Activated CD4-positive, CD25-positive, alpha-beta regulatory T cell treated with anti-CD3 and anti-CD28 coated beads, Interleukin-2, amount 50 U/mL, for 72 hours (primary cell): Measurements from ENCODE around the gene CD177.
"Not testable (repeated sequence)": the region's sequence is repeated elsewhere in the genome, so short reads cannot be mapped to it uniquely, and the experiment has no call there.

ENCODE experiments used
- DNase-seq: peaks from one replicate; pipeline ENCODE4 v3.0.0; 2021

The CD177 gene, protein sequence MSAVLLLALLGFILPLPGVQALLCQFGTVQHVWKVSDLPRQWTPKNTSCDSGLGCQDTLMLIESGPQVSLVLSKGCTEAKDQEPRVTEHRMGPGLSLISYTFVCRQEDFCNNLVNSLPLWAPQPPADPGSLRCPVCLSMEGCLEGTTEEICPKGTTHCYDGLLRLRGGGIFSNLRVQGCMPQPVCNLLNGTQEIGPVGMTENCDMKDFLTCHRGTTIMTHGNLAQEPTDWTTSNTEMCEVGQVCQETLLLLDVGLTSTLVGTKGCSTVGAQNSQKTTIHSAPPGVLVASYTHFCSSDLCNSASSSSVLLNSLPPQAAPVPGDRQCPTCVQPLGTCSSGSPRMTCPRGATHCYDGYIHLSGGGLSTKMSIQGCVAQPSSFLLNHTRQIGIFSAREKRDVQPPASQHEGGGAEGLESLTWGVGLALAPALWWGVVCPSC

DNA sequence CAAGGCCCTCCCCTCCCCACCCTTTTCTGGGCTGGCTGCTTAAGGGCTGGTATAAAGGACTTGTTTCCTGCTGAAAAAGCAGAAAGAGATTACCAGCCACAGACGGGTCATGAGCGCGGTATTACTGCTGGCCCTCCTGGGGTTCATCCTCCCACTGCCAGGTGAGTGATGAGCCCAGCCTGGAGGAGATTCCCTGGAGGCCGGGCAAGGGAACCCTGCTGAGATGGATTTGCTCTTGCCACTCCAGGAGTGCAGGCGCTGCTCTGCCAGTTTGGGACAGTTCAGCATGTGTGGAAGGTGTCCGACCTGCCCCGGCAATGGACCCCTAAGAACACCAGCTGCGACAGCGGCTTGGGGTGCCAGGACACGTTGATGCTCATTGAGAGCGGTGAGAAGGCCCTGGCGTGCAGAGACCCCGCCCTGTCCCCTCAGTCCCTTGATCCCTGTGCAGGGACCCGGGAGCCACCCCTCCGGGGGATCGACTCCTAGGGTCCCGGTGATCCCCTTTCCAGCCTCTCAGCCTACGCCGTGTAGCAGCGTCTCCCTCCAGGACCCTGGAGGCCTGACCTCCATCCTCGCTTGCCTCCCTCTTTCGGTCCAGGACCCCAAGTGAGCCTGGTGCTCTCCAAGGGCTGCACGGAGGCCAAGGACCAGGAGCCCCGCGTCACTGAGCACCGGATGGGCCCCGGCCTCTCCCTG is at the start of gene CD177:
Gene CD177, plus strand, starts transcription at position 81 of the 699 bp plus-strand sequence. Its CDS starts 29 bp downstream, at position 110.
- no peak for DNase-seq

DNA sequence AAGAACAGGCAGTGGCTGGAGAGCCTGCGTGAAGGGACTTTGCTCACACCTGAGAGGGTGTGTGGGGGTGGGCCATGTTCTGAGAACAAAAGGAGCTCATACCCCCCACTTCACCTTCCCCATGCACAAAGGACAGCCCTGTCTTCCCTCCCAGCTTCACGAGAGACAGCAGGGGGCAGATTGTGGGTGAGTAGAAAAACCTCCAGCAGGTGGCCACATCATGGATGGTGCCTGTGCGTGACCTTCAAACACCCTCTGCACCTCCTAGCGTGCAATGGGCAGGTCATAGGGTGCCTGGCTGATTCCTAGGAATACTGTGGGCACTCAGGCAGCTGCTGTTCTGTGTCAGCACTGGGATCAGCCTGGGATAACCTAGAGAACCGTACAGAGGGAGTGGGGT is 47.8 kb upstream of the CD177 start:
- no peak for DNase-seq

DNA sequence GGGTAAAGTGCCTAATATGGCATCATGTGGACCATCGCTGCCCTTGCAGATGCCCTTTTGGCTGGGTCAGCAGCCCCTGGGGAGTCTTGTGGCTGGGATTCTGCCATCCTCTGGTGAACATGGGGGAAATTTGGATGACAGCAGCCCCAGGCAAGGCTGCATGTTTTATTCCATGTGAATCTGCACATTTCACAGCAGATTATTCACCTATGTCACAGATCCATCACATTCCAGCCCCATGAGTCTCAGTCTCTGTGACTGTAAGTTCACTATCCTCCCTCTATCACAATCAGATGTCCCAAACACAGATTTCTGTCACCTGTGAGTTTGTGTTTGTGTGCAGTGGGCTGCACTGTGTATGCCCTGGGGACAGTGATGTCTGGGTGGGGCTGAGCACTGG is 47.4 kb upstream of the CD177 start:
- no peak for DNase-seq

DNA sequence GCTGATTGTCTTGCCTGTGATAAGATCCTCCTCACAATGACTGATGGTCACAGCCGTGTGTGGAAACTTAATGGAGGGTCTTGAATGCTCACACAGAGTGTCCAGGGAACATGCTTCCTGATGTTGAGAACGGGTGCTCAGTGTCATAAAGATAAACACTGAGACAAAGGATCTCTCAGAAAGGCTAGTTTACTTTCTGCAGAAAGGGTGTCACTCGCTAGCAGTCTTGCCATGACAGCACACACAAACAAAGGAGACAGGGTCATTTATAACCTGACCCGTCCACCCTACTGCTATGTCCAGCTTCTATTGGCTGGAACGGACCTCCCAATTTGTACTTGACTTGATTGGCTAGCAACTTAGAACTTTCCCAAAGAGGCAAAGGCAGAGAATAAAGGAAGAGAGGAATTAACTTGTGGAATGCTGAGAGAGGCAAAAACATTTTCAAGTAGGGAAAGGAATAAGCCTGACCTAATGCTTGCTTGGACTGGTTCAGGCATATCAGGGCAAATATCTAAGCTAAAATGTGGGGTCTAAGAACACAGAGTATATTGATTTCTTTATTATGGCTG is 45.2 kb upstream of the CD177 start:
- DNase-seq: no peak

DNA sequence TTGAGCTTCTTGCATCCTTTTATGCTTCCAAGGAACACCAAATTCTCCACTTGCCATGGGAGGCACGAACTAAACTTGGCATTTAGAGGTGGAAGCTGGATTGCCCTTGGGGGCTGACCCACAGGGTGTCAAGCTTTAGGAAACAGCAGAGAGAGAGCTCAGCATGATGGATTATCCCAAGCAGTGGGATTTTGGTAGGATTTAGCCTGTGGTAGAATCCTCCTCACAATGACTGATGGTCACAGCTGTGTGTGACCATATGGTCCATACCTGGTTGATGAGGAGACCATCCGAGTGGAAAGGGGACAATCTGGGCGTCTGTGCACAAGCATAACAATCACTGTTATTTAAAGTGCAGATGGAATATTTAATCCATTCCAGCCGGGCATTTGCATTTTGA is 44.0 kb upstream of the CD177 start:
- no peak for DNase-seq

DNA sequence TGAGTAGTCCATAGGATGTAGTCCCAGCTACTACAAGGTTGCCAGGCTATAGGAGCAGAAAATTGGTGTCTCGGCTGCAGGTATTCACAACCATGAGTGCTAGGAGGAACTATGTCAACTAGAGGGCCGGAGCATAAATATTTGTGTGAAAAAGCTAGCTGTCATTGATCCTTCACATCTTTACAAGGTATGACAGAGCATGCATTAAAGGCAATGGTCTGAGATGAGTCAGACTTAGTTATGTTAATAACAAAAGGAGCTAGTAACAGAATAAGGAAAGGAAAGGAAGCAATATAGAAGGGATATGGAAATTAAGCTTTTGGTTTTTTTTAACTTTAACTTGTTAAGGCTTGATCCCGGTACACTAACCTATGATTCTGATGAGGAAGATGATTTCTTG is 43.3 kb upstream of the CD177 start:
- DNase-seq: no peak

DNA sequence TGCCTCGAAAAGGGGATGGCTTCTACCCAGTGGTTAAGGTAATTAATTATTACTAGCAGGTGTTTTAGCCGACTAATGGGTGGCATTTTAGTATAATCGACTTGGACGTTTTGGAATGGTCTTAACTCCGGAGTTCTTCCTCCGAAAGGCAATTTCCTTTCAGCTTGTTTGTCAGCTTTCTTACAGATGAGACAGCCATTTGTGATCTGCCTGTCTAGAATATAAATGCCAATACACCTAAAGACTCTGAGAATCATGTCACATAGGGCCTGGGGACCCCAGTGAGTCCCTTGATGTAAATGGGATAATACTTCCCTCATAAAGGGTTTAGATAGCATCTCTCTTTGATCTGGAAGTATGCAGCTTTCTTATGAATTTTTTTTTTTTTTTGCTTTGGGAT is 42.2 kb upstream of the CD177 start:
- no peak for DNase-seq

DNA sequence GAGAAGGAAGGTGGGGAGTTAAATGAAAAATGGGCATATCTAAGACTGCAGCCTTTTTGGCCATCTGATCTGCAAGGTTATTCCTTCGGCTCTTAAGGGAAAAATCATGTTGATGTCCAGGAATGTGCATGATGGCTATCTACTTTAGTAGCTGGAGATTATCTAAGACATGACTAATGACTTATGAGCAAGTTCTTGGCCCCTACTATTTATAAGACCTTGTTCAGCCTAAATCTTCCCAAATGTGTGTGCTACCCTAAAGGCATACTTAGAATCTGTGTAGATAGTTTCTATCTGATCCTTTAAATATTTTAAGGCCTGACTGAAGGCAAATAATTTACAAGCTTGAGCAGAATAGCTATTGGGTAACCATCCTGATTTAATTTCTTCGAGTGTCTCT is 41.8 kb upstream of the CD177 start:
- no peak for DNase-seq

DNA sequence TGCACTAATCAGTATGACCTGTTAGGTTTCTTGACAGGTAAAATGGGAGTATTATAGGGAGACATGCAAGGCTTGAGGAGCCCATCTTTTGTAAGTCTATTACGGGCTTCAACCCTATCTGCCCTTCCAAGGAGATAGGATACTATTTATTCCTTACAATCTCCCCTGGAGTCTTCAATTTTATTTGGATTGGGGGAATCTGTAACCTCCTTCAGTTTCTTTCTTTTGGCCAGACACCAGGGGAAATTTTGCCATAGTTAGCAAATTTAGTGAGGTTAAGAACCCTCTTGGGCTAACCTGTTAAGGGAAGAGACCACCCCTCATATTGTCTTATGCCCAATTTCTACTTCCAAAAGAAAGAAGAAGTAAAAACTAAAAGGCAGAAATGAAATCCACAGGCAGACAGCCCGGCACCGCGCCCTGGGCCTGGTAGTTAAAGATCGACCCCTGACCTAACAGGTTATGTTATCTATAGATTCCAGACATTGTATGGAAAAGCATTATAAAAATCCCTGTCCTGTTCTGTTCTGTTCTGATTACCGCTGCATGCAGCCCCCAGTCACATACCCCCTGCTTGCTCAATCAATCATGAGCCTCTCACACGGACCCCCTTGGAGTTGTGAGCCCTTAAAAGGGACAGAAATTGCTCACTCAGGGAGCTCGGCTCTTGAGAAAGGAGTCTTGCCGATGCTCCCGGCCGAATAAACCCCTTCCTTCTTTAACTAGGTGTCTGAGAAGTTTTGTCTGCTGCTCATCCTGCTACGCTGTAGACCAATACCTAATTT is 39.6 kb upstream of the CD177 start:
- DNase-seq: no peak

DNA sequence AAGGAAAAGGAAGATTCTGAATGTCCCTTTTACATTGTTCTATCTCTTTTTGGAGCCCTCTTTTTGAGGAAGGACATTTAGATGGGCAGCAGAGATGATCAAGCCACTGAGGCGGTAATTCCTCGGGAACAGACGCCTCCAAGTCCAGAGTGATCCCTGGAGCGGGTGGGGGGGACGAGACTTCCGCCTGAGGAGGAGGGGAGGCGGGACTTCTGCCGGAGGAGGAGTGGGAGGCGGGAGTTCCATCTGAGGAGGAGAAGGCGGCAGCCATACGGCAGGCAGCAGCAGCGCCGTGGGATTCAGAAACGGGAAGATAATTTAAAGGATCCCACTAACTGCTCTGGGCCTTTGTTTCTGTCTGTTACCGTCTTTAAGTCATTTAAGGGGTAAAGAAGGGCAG is 37.6 kb upstream of the CD177 start:
- no peak for DNase-seq

DNA sequence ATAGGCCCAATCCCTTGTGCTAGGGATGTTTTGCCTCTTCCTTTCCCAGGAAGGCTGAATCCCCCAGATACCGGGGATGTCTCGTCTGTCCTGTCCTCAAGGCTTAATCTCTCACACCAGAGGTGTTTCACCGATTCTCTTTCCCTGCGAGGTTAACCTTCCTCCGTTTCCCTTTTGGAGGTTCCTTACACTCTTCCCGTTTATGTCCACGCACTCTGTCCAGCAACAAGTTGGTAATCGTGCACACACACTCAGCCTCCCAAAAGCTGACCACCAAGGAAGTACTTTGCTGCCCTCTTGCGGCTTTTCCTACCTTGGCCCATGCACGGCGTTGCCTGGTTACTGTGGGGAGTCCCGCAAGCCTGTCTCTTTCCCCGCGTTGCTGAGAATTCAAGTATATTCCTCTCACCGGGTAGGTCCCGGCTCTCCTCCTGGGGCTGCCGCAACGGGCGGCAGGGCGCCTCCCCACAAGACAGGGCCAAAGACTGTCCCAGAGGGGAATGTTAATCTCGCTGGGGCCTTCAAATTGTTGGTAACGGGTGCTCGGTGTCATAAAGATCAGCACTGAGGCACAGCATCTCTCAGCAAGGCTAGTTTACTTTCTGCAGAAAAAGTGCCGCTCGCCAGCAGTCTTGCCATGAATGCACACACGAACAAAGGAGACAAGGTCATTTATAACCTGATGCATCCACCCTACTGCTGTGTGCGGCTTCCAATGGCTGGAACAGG is 36.7 kb upstream of the CD177 start:
- DNase-seq: no peak

DNA sequence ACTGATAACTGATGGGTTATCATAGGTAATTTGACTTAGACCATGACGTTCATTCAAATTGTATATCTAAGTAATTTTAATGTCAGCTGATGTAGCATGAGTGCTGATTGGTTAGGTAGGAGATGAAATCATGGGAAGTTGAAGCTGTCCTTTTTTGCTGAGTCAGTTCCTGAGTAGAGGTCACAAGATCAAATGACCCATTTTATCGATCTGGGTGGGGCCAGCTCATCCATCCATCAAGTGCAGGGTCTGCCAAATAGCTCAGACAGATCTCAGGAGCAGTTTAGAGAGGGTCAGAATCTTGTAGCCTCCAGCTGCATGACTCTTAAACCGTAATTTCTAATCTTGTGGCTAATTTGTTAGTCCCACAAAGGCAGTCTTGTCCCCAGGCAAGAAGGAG is 35.3 kb upstream of the CD177 start:
- no peak for DNase-seq

DNA sequence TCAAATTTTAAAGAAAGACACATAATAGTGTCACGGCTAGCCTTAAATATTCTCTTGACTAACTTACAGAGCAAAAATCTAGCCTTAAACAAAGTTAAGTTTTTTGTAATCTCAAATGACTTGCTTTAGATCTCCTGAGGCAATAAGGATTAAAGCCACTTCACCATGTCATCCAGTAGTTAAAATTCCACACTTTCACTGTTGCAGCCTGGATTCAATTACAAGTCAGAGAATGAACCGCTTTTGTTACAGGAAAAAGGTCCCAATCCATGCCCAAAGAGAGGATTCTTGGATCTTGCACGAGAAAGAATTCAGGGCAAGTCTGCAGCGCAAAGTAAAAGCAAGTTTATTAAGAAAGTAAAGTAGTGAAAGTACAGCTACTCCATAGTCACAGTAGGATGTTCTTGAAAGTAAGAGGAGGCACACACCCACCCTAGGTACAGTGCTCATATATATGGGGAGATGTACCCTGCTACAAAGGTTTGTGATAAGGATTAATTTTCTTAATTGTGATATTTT is 34.6 kb upstream of the CD177 start:
- no peak for DNase-seq

DNA sequence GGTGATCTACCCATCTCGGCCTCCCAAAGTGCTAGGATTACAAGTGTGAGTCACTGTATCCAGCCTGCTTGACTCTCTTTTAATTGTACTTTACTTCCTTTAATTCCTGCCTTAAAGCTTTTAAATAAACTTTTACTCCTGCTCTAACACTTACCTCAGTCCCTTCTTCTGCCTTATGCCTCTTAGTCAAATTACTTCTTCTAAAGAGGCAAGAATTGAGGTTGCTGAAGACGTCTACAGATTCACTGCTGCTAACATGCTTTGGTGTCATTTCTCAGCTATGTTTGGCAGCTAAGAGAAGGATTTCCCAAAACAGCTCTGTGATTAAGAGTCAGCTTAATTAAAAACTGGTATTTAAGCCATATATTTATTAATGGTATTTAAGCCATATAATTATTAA is 32.9 kb upstream of the CD177 start:
- no peak for DNase-seq

DNA sequence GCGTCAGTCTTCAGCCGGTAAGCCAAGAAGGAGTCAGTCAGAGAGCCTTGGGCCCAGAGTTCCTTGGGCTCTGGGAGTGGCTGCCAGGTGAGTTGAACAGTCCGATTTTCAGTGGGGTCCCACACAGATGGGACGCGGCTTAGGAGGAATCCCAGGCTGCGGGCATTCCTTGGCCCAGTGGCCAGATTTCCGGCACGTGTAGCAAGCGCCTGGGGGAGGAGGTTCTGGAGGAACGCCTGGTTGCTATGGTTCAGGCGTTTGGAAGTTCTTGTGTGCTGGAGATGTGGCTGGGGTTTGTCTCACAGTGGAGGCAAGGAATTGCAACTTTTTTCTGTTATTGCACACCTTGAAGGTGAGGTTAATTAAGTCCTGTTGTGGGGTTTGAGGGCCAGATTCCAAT is 26.7 kb upstream of the CD177 start:
- not testable (repeated sequence) for DNase-seq

DNA sequence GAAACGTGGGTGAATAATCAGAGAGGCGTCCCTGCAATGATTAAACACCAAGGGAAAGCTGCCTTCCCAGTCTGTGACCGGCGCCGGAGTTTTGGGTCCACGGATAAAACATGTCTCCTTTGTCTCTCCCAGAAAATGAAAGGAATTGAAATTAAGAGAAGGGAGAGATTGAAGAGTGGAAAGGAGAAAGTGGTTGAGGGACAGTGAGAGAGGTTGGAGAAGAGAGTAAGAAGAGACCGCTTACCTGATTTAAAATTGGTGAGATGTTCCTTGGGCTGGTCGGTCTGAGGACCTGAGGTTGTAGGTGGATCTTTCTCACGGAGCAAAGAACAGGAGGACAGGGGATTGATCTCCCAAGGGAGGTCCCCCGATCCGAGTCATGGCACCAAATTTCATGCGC is 24.9 kb upstream of the CD177 start:
- not testable (repeated sequence) for DNase-seq

DNA sequence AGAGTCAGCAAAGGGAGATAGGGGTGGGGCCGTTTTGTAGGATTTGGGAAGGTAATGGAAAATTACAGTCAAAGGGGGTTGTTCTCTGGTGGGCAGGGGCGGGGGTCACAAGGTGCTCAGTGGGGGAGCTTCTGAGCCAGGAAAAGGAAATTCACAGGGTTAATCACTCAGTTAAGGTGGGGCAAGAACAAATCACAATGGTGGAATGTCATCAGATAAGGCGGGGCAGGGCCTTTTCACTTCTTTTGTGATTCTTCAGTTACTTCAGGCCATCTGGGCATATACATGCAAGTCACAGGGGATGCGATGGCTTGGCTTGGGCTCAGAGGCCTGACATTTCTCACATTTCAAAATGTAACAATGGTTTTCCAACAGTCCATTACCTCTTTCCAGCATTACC is 24.4 kb upstream of the CD177 start:
- DNase-seq: not testable (repeated sequence)

DNA sequence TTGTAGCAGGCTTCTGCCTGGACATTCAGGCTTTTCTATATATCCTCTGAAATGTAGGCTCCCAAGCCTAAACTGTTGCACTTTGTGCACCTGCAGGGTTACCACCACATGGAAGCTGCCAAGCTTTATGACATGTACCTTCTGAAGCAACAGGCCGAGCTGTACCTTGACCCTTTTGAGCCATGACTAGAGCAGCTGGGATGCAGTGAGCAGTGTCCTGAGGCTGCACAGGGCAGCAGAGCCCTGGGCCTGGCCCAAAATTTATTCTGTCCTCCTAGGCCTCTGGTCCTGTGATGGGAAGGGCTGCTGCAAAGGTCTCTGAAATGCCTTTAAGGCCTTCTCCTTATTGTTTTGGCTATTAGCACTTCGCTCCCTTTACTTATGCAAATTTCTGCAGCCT is 23.5 kb upstream of the CD177 start:
- DNase-seq: no peak

DNA sequence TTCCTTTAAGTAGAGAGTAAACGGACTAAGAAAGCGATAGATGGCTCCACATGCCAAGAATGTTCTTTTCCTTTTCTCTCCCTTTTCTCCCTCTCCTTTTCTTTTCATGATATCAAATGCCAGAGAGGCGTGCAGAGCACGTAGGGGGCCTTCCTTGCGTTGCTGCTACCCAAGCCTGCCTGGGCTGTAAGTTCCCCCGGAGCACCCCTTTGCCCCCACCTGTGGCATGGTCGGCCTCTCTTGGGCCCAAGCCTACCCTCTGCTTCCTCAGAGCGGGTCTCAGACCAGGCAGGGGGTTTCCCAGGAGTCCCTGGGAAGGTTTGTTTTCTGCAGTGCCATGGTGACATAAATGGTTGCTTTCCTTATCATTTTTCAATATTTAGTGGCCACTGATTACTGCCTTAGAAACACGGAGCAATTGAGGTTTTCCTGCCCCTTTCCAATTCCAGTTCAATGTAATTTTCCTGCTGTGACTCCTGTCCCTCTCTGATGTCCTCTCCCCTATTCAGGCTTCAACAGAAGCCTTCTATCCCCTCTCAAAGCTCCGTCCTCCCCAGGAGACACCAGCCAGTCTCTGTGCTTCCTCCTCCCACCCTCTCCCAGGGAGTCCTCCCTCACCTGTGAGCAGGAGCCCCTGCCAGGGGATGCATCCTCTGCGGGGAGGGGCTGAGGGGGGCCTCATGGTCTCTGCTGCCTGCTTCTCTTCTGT is 22.6 kb upstream of the CD177 start:
- no peak for DNase-seq

DNA sequence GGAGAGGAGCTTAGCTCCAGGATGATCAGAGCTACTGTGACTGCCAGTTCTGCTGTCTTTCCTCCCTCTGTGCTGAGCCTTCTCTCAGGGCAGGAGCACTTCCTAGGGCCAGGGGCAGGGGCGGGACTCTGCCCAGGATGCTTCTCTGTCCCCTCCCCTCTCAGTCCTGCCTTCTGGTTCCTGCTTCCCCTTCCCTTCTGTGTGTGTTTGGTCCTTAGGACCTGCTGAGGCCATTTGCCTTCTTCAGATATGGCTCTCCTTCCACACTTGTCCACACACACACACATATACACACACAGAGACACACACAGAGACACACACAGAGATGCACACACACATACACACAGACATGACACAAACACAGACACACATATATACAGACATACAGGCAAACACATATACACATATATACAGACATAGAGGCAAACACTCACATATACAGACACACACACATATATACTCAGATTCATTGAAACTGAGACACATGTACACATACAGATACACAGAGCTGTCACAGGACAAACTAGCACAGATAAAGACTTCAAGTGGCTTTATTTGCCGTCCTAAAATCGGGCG is 22.0 kb upstream of the CD177 start:
- no peak for DNase-seq
